Mesenteric fat pad (tissue), 1 donor: ENCODE measurements around the gene GPC3. TPM values are rescaled to one million over a fixed set of nuclear protein-coding genes. Genes with fewer than 3 reads are reported as not detected.
"Not testable (repeated sequence)": the region's sequence is repeated elsewhere in the genome, so short reads cannot be mapped to it uniquely, and the experiment has no call there.

ENCODE experiments used
- DNase-seq: peaks from one replicate; pipeline ENCODE4 v3.0.0-alpha.2; 2020; ENCODE audit warnings: low spot score
- long read RNA-seq: library from polyadenylated mRNA; unstranded; transcript quantifications from one replicate; pipeline ENCODE4 v2.0.0, GENCODE V29; 2020
- total RNA-seq: library from RNA; stranded (reverse); fragmentation: NEBNext Ultra II Directional; extraction: Animal tissue kit (Norgen Biotek cat#: 25700); gene quantifications from one replicate; pipeline ENCODE4 v1.2.1, GENCODE V29; 2021
- donor health status: DM: yes; HTN: yes; CAD: no.

GPC3 gene
- total RNA-seq, result 58.6 TPM
- long read RNA-seq, transcript GPC3-201 (8 exons, 2,568 nt), result major isoform, 467 of 486 reads
- long read RNA-seq, partial matches to known transcripts, result 11 of 486 reads
- long read RNA-seq, other reads (novel, unspliced or antisense), result 8 of 486 reads

GRCh38 chrX:133985164-133985966 is at the start of gene GPC3:
Gene GPC3 (minus strand): TSS chrX:133985594.
- DNase-seq, result no peak

DNA sequence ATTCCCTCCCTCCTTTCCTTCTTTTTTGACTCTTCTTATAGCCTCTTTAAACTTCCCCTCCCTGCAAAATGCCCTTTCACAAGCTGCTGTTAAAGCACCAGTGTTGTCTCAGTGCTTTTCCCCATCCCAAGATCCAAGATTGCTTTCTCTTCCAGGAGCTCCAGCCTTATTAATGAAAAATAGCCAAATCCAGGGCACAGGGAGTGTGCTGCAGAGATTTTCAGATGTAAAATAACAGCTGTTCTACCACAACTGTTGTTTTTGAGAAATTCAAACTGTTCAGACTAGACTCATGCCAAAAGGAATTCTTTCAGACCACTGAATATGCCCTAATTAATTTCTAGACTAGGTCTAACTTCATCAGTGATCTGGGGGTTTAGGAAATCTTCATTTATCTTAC is 47.0 kb upstream of the GPC3 start:
- no peak for DNase-seq

- DNase-seq, result no peak
These were observed 41.3 kb upstream of the GPC3 start for GRCh38 chrX:134026565-134027311.

DNA sequence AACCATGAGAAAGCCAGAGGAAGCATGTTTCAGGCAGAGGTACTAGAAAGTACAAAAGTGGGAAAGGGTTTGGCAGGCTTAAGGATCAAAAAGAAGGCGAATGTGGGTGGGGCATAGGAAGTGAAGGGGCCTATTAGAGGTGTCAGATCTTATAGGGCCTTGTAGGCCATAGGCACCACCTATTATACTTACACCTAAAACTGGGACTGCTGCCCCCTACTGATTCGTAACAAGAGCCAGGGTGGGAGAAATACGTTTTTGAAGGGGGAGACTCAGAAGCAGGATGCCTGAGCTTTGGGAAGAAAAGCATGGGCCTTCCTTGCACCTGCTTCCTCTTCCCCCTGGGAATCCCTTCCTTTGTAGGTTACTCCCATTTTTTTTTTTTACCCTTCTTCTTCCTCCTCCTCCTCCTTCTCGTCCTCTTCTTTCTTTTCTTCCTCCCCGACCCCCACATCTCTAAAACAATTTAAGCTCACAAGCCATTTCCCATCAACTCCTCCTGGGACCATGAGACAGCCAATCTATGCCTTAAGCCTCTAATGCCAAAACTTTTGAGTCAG is 40.7 kb upstream of the GPC3 start:
- no peak for DNase-seq

DNA sequence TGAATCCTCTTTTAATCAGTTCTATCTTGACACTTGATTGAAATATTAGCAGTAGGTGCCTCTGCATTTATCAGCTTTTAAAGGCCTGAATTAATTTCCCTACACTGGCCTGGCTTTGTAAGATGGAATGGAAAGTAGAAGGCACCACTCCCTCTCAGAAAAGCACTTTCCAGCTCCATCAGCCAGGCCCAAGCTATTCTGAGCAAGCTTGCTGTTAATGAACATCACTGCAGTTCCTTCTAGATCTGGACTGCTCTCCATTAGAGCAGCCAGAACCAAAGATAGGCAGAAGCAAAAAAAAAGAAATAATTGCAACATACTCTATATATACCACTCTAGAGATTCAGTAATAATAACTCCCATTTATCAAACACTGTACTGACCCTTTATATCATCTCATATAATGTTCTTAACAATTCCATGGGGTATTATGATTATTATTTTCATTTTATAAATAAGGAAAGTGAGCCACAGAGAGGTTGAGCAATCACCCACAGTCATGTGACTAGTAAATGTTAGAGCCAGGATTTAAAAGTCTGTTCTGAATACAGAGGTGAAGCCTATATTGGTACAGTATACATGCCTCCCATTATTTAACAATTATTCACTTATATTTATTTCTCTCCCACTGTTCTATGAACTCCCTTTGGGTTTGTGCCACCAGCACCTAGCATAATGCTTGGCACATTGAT is 39.4 kb upstream of the GPC3 start:
- no peak for DNase-seq

GRCh38 chrX:134023851-134024281 is 38.5 kb upstream of the GPC3 start:
- DNase-seq, result no peak

DNA sequence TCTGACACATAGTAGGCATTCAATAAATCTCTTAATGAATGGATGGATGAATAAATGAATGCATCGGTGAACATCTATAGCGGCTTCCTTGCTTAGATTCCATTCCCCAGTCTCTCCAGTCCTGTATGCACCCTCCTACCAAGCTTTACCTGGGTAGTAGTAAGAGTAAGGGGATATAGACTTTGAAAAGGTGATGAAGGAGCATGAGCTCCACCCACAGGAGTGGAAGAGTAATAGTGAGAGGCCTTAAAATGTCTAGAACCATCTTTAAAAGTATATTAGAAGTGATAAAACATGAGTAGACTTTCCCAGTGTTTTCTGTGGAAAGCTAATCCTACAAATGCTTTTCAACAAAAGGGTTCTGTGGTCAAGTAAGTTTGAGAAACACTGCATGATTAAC is 35.5 kb upstream of the GPC3 start:
- DNase-seq, result no peak

DNA sequence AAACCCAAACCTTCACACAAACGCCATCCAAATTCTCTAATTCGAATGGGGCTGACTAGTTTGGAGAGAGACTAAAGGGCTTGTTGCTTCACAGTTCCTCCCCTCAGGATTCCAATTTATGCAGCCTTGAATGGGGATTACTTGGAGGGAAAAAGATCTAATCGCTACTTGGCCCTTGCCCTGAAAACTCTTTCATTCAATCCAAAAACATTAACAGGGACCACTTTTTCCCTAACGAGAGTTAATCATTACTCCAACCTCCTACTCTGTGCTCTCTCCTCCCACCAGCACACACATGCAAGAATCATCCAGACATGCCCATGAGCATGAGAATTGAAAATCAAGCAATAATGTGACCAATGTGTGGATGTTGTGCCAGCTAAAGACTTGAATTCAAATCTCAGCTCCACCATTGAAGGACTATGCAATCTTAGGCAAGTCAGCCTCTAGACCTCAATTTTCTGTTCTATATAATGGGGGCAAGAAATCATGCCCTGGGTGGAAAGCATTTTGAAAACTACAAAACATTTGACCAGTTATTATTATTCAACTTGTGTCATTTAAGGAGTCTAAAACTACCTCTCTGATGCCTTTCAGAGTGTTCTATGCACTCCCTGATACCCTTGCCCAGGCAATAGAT is 34.3 kb upstream of the GPC3 start:
- DNase-seq, result no peak

GRCh38 chrX:134016309-134016708 is 30.9 kb upstream of the GPC3 start:
- DNase-seq, result not testable (repeated sequence)

DNA sequence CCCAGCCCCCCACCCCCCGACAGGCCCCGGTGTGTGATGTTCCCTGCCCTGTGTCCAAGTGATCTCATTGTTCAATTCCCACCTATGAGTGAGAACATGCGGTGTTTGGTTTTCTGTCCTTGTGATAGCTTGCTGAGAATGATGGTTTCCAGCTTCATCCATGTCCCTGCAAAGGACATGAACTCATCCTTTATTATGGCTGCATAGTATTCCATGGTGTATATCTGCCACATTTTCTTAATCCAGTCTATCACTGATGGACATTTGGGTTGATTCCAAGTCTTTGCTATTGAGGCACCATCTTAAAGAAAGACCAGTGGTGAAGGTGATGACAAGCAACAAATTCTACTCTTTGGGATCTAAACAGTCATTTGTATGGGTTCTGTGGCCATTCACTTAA is 30.1 kb upstream of the GPC3 start:
- not testable (repeated sequence) for DNase-seq

GRCh38 chrX:134013524-134013923 is 28.1 kb upstream of the GPC3 start:
- DNase-seq, result no peak

DNA sequence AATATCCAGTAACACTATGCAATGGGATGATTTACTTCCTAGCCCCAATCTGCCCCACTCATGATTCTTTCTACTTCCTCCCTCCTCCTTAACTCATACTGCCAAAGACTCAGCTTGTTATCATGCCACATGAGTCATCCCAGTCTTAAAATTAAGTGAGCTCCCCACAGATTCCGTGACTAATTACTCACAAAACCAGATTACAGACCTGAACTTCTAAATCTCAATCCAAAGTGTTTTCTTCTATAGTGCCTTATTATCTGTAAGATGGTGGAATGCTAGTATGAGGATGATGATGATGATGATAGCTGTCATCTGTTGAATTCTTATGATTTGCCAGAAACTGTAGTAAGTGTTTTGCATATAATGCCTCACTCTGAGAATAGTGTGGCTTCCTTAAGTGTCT is 27.7 kb upstream of the GPC3 start:
- DNase-seq, result no peak

DNA sequence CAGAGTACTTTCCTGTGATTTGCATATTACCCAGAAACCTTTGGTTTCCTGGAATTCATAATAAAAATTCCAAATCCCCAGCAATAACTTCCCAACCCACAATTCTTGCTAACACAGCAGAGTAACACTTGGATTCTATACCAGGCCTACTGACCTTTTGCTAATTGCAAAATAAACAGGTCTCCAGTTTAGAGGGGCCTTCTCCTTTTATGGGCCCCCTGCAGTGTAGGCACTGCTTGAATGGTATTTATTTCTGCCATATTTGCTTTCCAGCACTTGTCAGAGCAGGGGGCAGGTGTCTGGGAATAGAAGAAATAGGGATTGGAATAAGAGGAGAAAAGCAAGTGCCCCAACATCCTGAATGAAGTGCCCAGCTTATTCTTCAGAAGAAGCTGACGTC is 25.3 kb upstream of the GPC3 start:
- DNase-seq, result no peak

DNA sequence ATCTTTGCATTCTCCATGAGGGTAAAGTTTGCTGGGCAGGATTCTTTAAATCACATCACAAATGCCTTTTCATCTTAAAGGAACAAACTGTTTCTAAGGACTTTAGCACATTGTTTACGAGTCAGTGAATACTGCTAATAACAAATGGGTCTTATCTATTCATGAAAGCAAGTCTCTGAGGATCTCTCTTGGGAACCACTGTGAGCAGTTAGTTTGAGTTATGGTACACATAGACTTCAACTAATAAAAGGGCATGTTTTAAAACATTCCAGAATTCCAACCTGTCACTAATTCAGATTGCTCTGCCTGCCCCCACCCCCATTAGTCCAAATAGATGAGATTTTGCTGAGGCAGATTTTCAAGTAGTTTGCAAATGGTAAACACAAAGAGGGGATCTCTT is 22.3 kb upstream of the GPC3 start:
- DNase-seq, result no peak

DNA sequence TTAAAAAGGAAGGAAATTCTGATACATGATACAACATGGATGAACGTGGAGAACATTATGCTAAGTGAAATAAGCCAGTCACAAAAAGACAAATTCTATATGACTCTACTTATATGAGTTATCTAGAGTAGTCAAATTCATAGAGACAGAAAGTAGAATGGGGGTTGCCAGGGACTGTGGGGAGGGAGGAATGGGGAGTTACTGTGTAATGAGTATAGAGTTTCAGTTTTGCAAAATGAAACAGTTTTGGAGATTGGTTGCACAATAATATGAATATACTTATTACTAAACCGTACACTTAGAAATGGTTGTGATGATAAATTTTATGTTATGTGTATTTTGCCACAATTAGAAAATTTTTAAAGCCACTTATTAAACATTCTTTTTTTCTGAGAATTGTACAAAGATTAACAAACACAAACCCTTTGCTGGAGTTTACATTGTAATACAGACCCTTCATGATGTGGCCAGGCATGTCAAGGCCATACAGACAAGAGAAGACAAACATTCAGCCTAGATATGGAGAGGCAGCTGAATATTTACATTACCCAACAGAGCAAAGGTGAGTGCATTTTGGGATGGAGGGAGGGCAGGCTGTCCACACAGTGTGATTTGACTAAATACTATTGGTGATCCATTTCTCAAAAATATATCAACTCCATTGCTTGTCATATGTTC is 21.2 kb upstream of the GPC3 start:
- no peak for DNase-seq

DNA sequence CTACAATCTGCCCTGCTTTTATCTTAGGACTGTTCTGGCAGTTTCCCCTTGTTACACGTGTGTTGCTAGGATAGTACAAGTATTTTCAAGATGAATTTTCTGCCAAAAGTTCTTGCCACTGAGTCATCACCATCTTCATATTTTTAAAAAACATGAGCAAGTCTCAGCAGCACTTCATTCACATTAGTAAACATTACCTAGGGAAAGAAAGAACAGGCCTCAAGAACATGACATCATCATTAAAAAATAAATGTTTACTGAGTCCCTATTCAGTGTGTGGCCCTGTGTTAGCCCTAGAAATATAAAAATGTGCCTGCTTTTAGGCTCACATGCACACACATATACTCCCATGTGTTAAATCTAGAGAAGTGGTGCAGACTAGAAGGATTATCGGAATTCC is 18.7 kb upstream of the GPC3 start:
- no peak for DNase-seq

- no peak for DNase-seq
These were observed 17.7 kb upstream of the GPC3 start for GRCh38 chrX:134002921-134003615.

GRCh38 chrX:134000260-134001245 is 15.2 kb upstream of the GPC3 start:
- no peak for DNase-seq
